B cell (primary cell): ENCODE data around the gene KLK14. TPM values are rescaled to one million over a fixed set of nuclear protein-coding genes. Genes with fewer than 3 reads are reported as not detected.

Experiments
- ATAC-seq: fragments of 200-7000 bp; cut with Tn5 transposase; one replicate; pipeline ENCODE4 v1.10.0; 2021; ENCODE audit warnings: low read depth, mild to moderate bottlenecking, moderate number of reproducible peaks, moderate library complexity
- CTCF ChIA-PET: fragments of 350-600 bp; sonication (Branson Sonifier 250); formaldehyde crosslinking; loops from one replicate; lab custom pipeline; 2021; ENCODE audit warnings: antibody characterized with exemption, inconsistent platforms; lab: Charles Lee
- POLR2A ChIA-PET: fragments of 350-600 bp; sonication (Branson Sonifier 250); formaldehyde crosslinking; loops from one replicate; lab custom pipeline; 2021; ENCODE audit warnings: antibody characterized with exemption; lab: Charles Lee
- DNase-seq: peaks from one replicate; pipeline ENCODE4 v3.0.0; 2013
- H2AFZ ChIP-seq: 2 replicates; pipeline ENCODE4 v1.6.1; 2012; ENCODE audit warnings: mild to moderate bottlenecking, low read depth, low read length; ENCODE audit not compliant: insufficient read depth, poor library complexity, severe bottlenecking
- H3K27ac ChIP-seq, 2 donors: 1 replicate in 1 of 2; 2 replicates in 1 of 2; pipeline ENCODE4 v1.5.1; 2012 to 2013; ENCODE audit warnings: low read length in 2 of 2, mild to moderate bottlenecking in 2 of 2, moderate library complexity in 1 of 2
- H3K27me3 ChIP-seq, 4 experiments: fragments of 200-600 bp in 1 of 4; sonication (generic) in 1 of 4; replicated peaks in 1 of 4; 1 replicate in 2 of 4; 2 replicates in 2 of 4; pipeline versions ENCODE4 v1.6.1 to v1.7.0; 2013 to 2016; ENCODE audit warnings: low read length in 3 of 4, mild to moderate bottlenecking in 2 of 4, mixed read lengths in 1 of 4, moderate library complexity in 1 of 4; ENCODE audit not compliant: insufficient read depth in 4 of 4, control insufficient read depth in 3 of 4; ENCODE audit errors: control extremely low read depth in 1 of 4
- H3K36me3 ChIP-seq, 2 experiments: replicated peaks in 1 of 2; 1 replicate in 1 of 2; 2 replicates in 1 of 2; pipeline versions ENCODE4 v1.6.1 to v1.7.1; 2013; ENCODE audit warnings: low read length in 1 of 2; ENCODE audit not compliant: insufficient read depth in 2 of 2, control insufficient read depth in 1 of 2; ENCODE audit errors: control extremely low read depth in 1 of 2, extremely low read depth in 1 of 2
- H3K4me1 ChIP-seq, 2 donors: fragments of 200-600 bp in 1 of 2; sonication (generic) in 1 of 2; 1 replicate in 1 of 2; 2 replicates in 1 of 2; pipeline versions ENCODE4 v1.5.1 to v1.6.1; 2013 to 2017; ENCODE audit warnings: low read length in 2 of 2; ENCODE audit not compliant: control insufficient read depth in 2 of 2, insufficient read depth in 2 of 2
- H3K4me2 ChIP-seq: replicated peaks from 2 replicates; pipeline ENCODE3; 2012; ENCODE audit warnings: mild to moderate bottlenecking, low read depth, low read length; ENCODE audit not compliant: poor library complexity, severe bottlenecking
- H3K4me3 ChIP-seq, 5 experiments: fragments of 200-600 bp in 1 of 5; sonication (generic) in 1 of 5; 1 replicate in 3 of 5; 2 replicates in 2 of 5; pipeline versions ENCODE4 v1.5.1 to v1.7.0; 2011 to 2016; ENCODE audit warnings: low read length in 4 of 5, mild to moderate bottlenecking in 4 of 5, low read depth in 2 of 5, control low read depth in 1 of 5, moderate library complexity in 1 of 5; ENCODE audit not compliant: insufficient read depth in 1 of 5; ENCODE audit errors: control extremely low read depth in 1 of 5, extremely low read depth in 1 of 5
- H3K79me2 ChIP-seq: fragments of 200-600 bp; sonication (generic); one replicate; pipeline ENCODE4 v1.6.0; 2016; ENCODE audit warnings: low read length; ENCODE audit not compliant: control insufficient read depth, insufficient read depth
- H3K9ac ChIP-seq: fragments of 200-600 bp; sonication (generic); 2 replicates; pipeline ENCODE4 v1.6.1; 2017; ENCODE audit warnings: mild to moderate bottlenecking, low read length, moderate library complexity
- H3K9me3 ChIP-seq, 3 donors: one replicate each; pipeline versions ENCODE4 v1.6.1 to v1.7.1; 2013; ENCODE audit warnings: low read length in 2 of 3; ENCODE audit not compliant: control insufficient read depth in 2 of 3, insufficient read depth in 1 of 3; ENCODE audit errors: control extremely low read depth in 1 of 3
- H4K20me1 ChIP-seq: 2 replicates; pipeline ENCODE4 v1.6.0; 2012; ENCODE audit warnings: mild to moderate bottlenecking, low read length; ENCODE audit not compliant: insufficient read depth, control insufficient read depth, poor library complexity, severe bottlenecking
- H3K27ac Mint-ChIP-seq: one replicate; pipeline ENCODE4 v1.8.0; 2021; ENCODE audit warnings: mixed read lengths
- H3K27me3 Mint-ChIP-seq: one replicate; pipeline ENCODE4 v1.8.0; 2021; ENCODE audit warnings: mixed read lengths
- H3K4me1 Mint-ChIP-seq: one replicate; pipeline ENCODE4 v1.8.0; 2021; ENCODE audit warnings: mixed read lengths
- H3K4me3 Mint-ChIP-seq: one replicate; pipeline ENCODE4 v1.8.0; 2021; ENCODE audit warnings: mixed read lengths
- H3K9me3 Mint-ChIP-seq: one replicate; pipeline ENCODE4 v1.8.0; 2022; ENCODE audit warnings: mixed read lengths; ENCODE audit not compliant: insufficient read depth
- EZH2 ChIP-seq: IDR thresholded peaks from 2 replicates; pipeline ENCODE4 v1.6.1; 2012; ENCODE audit warnings: borderline replicate concordance, low read depth, mild to moderate bottlenecking, moderate library complexity, low read length; ENCODE audit not compliant: insufficient read depth, poor library complexity, severe bottlenecking
- WGBS: methylation state at CpG from one replicate; pipeline ENCODE4 v1.1.5; 2013; ENCODE audit warnings: missing lambda C conversion rate; ENCODE audit not compliant: insufficient coverage; 5-methylcytosine and 5-hydroxymethylcytosine counted together
- intact Hi-C: fragments of 100-400 bp; cut with micrococcal nuclease; formaldehyde crosslinking; loops from one replicate; pipeline ENCODE4 v1.10.0; 2022
- polyA plus RNA-seq: library from polyadenylated mRNA; depleted of rRNA; stranded (reverse); fragments of >200 nt; gene quantifications from 2 replicates; pipeline ENCODE4 v1.2.3, GENCODE V29; 2012
- total RNA-seq, 2 donors: library from RNA; stranded (reverse); fragments of 120-200 nt in 1 of 2; gene quantifications; 1 replicate in 1 of 2; 2 replicates in 1 of 2; pipeline versions ENCODE4 v1.2.3 to v1.2.4, GENCODE V29; 2013 to 2022
- TF ChIP-seq, protein P1 (sequence below): fragments of 200-600 bp; IDR thresholded peaks from one replicate; pipeline ENCODE4 v1.8.0; 2022; ENCODE audit warnings: antibody characterized with exemption, mild to moderate bottlenecking

KLK14 gene
- total and polyA plus RNA-seq, 2 donors (not counting 1 experiment from before 2014, with no cell fraction given), result 0.49 to 0.59 TPM

DNA sequence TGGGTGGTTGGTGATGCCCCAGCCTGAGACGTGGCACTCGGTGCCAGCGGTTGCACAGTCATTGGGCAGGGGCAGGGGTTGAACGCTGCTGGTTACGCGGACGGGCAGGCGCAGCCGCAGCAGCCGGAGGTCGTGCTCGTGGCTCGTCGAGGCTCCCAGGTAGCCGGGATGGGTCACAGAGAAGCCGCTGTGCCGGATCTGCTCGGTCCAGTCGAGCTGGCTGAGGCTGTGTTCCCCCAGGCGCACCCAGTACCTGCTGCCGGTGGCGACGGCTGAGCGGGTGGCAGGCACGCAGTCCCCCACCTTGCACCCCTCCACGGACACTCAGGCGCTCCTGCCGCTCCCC is 50.8 kb downstream of the KLK14 start:
- ChIA-PET POLR2A (no interaction called here), CTCF (no interaction called here)
- Histone ChIP-seq H3K27me3 (peaks cover 0 to 4% (median 0%) of the 10 kb centered on the region in 4 experiments), H3K4me1 (no peaks in the 10 kb centered on the region), H3K9me3 (peaks cover 0 to 9% (median 0%) of the 10 kb centered on the region in 3 donors), H3K9ac (no peak overlapping the region), H3K27ac (no peak overlapping the region), H3K36me3 (no peaks in the 10 kb centered on the region), H3K4me3 (no peak overlapping the region), H3K4me2 (no peak overlapping the region), H4K20me1 (no peaks in the 10 kb centered on the region), H3K79me2 (no peaks in the 10 kb centered on the region), H2AFZ (no peak overlapping the region)
- no peak overlapping the region for H3K4me3 Mint-ChIP-seq
- H3K9me3 Mint-ChIP-seq, result peaks cover 3% of the 10 kb centered on the region
- no peaks in the 10 kb centered on the region for H3K4me1 Mint-ChIP-seq
- no peak for DNase-seq
- TF ChIP-seq, protein P1, sequence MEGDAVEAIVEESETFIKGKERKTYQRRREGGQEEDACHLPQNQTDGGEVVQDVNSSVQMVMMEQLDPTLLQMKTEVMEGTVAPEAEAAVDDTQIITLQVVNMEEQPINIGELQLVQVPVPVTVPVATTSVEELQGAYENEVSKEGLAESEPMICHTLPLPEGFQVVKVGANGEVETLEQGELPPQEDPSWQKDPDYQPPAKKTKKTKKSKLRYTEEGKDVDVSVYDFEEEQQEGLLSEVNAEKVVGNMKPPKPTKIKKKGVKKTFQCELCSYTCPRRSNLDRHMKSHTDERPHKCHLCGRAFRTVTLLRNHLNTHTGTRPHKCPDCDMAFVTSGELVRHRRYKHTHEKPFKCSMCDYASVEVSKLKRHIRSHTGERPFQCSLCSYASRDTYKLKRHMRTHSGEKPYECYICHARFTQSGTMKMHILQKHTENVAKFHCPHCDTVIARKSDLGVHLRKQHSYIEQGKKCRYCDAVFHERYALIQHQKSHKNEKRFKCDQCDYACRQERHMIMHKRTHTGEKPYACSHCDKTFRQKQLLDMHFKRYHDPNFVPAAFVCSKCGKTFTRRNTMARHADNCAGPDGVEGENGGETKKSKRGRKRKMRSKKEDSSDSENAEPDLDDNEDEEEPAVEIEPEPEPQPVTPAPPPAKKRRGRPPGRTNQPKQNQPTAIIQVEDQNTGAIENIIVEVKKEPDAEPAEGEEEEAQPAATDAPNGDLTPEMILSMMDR, result no peak
- no peak for TF ChIP-seq EZH2
- ATAC-seq, result no peak
- H3K27me3 Mint-ChIP-seq, result peaks cover 34% of the 10 kb centered on the region
- intact Hi-C loops, result no loop called here
- WGBS, result 92% methylated on average over 28 of the region's 28 CpGs
- H3K27ac Mint-ChIP-seq, result no peak overlapping the region

DNA sequence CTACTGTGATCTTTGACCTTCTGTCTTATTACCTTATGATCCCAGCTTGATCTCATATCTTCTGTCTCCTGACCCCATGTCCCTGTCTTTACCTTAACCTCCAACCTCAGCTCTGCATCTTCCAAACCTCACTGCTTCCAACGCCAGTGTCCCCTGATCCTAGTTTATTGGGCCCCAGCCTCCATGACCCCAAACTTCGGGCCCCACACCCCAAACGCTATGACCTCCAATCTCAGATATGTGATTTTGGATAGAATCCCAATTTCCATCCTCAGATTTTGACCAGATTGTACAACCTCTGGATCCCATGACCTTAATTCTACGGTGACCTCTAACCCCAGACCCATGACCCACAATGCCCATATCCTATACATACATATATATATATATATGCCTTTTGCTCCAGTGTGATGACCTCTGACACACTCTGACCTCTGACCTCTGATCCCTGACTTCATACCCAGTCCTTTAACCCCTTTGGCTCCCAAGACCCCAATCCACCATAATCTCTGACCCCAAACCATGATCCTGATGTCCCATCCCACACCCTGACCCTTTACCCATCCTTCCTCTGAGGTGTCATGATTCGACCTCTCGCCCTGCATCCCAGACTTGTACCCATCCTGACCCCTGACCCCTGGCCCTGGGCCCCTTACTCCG is 51.3 kb downstream of the KLK14 start:
- peaks cover 0 to 4% (median 0%) of the 10 kb centered on the region in 4 experiments for H3K27me3 ChIP-seq
- intact Hi-C loops, result no loop called here
- TF ChIP-seq EZH2, result no peak
- TF ChIP-seq, protein P1, result no peak
- no peak overlapping the region for H3K27ac ChIP-seq
- Mint-ChIP-seq H3K27me3 (peaks cover 37% of the 10 kb centered on the region), H3K9me3 (peaks cover 3% of the 10 kb centered on the region), H3K4me1 (no peaks in the 10 kb centered on the region), H3K4me3 (no peak overlapping the region), H3K27ac (no peak overlapping the region)
- POLR2A ChIA-PET, result no interaction called here
- no peaks in the 10 kb centered on the region for H3K79me2 ChIP-seq
- peaks cover 0 to 9% (median 0%) of the 10 kb centered on the region in 3 donors for H3K9me3 ChIP-seq
- DNase-seq (no peak), ATAC-seq (no peak)
- H2AFZ ChIP-seq, result no peak overlapping the region
- CTCF ChIA-PET, result no interaction called here
- no peaks in the 10 kb centered on the region for H3K4me1 ChIP-seq
- no peak overlapping the region for H3K4me3 ChIP-seq
- H3K4me2 ChIP-seq, result no peak overlapping the region
- H4K20me1 ChIP-seq, result no peaks in the 10 kb centered on the region
- H3K36me3 ChIP-seq, result no peaks in the 10 kb centered on the region
- no peak overlapping the region for H3K9ac ChIP-seq
- 88% methylated on average over 3 of the region's 7 CpGs for WGBS
